ENCODE results near the gene OTUD4. TPM values are rescaled to one million over a fixed set of nuclear protein-coding genes. Genes with fewer than 3 reads are reported as not detected.

Gene OTUD4
- total and polyA plus RNA-seq, 4 donors, result 5.3 to 27.5 (median 11.6) TPM

DNA sequence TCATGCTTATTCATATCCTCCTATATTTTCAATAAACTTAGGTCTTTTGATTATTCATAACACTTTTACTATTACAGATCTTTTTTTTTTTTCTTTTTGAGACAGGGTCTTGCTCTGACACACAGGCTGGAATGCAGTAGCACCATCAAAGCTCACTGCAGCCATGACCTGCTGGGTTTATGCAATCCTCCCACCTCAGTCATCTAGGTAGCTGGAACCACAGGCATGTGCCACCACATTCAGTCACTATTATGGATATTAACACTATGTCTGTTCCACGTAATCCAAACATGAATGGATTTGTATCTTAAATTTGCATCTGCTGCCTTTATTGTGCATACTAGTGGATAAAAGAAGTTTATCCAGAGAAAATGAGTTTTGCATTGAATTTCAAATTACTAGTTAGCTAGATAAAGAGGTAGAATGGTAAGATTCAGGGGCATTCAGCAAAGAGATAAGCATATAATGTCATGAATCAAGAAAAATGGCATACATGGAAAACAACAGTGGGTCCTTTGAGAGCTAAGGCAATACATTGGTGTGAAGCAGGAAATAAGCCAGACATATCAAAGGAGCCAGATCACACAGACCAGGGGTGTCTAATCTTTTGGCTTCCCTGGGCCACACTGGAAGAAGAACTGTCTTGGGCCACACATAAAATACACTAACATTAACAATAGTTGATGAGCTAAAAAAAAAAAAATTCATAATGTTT, 96.3 kb downstream of the OTUD4 start:
- DNase-seq (ENCODE audit: low spot score), result no peak
- Histone ChIP-seq H3K4me1 (ENCODE audit: control insufficient read depth in 4 of 4, insufficient read depth in 4 of 4, low read length in 3 of 4) (peaks cover 0 to 3% (median 0%) of the 10 kb centered on the region in 4 donors), H3K36me3 (ENCODE audit: control insufficient read depth in 4 of 4, insufficient read depth in 3 of 4, low read depth in 1 of 4, low read length in 3 of 4) (peaks cover 1 to 9% (median 6%) of the 10 kb centered on the region in 4 donors), H3K4me3 (ENCODE audit: low read depth in 1 of 3, low read length in 3 of 3) (no peak overlapping the region), H3K9me3 (ENCODE audit: control insufficient read depth in 4 of 4, low read length in 3 of 4) (no peaks in the 10 kb centered on the region), H3K9ac (ENCODE audit: low read depth in 1 of 2, low read length in 2 of 2) (no peak overlapping the region), H3K27ac (ENCODE audit: low read depth in 1 of 2, low read length in 2 of 2) (no peak overlapping the region), H3K27me3 (ENCODE audit: control insufficient read depth in 4 of 4, insufficient read depth in 4 of 4, low read length in 3 of 4) (no peaks in the 10 kb centered on the region)
- no peak for TF ChIP-seq SP1 (IDR thresholded peaks at IDR 0.05)
- TF ChIP-seq GABPA (IDR thresholded peaks at IDR 0.05 in 1 of 2, conservative IDR thresholded peaks at IDR 0.05 in 1 of 2), result no peak
- TF ChIP-seq, protein P1, sequence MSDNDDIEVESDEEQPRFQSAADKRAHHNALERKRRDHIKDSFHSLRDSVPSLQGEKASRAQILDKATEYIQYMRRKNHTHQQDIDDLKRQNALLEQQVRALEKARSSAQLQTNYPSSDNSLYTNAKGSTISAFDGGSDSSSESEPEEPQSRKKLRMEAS (IDR thresholded peaks at IDR 0.05), result no peak
- TF ChIP-seq HNF4A (conservative IDR thresholded peaks at IDR 0.05), result no peak
- no peak for TF ChIP-seq TAF1 (conservative IDR thresholded peaks at IDR 0.05)
- TF ChIP-seq, protein P2, sequence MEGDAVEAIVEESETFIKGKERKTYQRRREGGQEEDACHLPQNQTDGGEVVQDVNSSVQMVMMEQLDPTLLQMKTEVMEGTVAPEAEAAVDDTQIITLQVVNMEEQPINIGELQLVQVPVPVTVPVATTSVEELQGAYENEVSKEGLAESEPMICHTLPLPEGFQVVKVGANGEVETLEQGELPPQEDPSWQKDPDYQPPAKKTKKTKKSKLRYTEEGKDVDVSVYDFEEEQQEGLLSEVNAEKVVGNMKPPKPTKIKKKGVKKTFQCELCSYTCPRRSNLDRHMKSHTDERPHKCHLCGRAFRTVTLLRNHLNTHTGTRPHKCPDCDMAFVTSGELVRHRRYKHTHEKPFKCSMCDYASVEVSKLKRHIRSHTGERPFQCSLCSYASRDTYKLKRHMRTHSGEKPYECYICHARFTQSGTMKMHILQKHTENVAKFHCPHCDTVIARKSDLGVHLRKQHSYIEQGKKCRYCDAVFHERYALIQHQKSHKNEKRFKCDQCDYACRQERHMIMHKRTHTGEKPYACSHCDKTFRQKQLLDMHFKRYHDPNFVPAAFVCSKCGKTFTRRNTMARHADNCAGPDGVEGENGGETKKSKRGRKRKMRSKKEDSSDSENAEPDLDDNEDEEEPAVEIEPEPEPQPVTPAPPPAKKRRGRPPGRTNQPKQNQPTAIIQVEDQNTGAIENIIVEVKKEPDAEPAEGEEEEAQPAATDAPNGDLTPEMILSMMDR (IDR thresholded peaks at IDR 0.05; ENCODE audit: low read depth, low read length, missing input control), result no peak
- TF ChIP-seq, protein P3, sequence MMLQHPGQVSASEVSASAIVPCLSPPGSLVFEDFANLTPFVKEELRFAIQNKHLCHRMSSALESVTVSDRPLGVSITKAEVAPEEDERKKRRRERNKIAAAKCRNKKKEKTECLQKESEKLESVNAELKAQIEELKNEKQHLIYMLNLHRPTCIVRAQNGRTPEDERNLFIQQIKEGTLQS (IDR thresholded peaks at IDR 0.05), result no peak
- TF ChIP-seq, protein P4, sequence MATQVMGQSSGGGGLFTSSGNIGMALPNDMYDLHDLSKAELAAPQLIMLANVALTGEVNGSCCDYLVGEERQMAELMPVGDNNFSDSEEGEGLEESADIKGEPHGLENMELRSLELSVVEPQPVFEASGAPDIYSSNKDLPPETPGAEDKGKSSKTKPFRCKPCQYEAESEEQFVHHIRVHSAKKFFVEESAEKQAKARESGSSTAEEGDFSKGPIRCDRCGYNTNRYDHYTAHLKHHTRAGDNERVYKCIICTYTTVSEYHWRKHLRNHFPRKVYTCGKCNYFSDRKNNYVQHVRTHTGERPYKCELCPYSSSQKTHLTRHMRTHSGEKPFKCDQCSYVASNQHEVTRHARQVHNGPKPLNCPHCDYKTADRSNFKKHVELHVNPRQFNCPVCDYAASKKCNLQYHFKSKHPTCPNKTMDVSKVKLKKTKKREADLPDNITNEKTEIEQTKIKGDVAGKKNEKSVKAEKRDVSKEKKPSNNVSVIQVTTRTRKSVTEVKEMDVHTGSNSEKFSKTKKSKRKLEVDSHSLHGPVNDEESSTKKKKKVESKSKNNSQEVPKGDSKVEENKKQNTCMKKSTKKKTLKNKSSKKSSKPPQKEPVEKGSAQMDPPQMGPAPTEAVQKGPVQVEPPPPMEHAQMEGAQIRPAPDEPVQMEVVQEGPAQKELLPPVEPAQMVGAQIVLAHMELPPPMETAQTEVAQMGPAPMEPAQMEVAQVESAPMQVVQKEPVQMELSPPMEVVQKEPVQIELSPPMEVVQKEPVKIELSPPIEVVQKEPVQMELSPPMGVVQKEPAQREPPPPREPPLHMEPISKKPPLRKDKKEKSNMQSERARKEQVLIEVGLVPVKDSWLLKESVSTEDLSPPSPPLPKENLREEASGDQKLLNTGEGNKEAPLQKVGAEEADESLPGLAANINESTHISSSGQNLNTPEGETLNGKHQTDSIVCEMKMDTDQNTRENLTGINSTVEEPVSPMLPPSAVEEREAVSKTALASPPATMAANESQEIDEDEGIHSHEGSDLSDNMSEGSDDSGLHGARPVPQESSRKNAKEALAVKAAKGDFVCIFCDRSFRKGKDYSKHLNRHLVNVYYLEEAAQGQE (IDR thresholded peaks at IDR 0.05), result no peak
- TF ChIP-seq JUND (IDR thresholded peaks at IDR 0.05), result no peak
- no peak for TF ChIP-seq FOXA2 (IDR thresholded peaks at IDR 0.05)
- TF ChIP-seq HNF4G (IDR thresholded peaks at IDR 0.05), result no peak
- TF ChIP-seq, protein P5, sequence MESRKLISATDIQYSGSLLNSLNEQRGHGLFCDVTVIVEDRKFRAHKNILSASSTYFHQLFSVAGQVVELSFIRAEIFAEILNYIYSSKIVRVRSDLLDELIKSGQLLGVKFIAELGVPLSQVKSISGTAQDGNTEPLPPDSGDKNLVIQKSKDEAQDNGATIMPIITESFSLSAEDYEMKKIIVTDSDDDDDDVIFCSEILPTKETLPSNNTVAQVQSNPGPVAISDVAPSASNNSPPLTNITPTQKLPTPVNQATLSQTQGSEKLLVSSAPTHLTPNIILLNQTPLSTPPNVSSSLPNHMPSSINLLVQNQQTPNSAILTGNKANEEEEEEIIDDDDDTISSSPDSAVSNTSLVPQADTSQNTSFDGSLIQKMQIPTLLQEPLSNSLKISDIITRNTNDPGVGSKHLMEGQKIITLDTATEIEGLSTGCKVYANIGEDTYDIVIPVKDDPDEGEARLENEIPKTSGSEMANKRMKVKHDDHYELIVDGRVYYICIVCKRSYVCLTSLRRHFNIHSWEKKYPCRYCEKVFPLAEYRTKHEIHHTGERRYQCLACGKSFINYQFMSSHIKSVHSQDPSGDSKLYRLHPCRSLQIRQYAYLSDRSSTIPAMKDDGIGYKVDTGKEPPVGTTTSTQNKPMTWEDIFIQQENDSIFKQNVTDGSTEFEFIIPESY (IDR thresholded peaks at IDR 0.05), result no peak
- no peak for TF ChIP-seq YY1 (IDR thresholded peaks at IDR 0.05)
- TF ChIP-seq EGR1 (IDR thresholded peaks at IDR 0.05; ENCODE audit: low read depth in 2 of 2), result no peak
- WGBS, result 100% methylated on average over 1 of the region's 1 CpG

Small RNA genes lying within 50 kb of the gene (small RNA-seq; reads per million reads assigned to genes)
- gene RF00019, result not detected

Other genes with a start within 250 kb of the OTUD4 start
- 10 to 100 TPM; 13.6 to 16.1 TPM for gene ANAPC10, start 82.4 kb downstream of the OTUD4 start, total RNA-seq
- 10 to 100 TPM in 1 of 2 donors, 1 to 10 TPM in 1; 6.2 to 15.5 TPM for gene ANAPC10, start 82.4 kb downstream of the OTUD4 start, polyA plus RNA-seq
- gene ABCE1, start 82.3 kb downstream of the OTUD4 start, total RNA-seq, result 10 to 100 TPM; 44.3 to 59.8 TPM
- gene ABCE1, start 82.3 kb downstream of the OTUD4 start, polyA plus RNA-seq, result 10 to 100 TPM; 12.7 to 17.8 TPM